HG03280 (cell line): ENCODE results near the gene ADCY7.
"Not testable (repeated sequence)": the region's sequence is repeated elsewhere in the genome, so short reads cannot be mapped to it uniquely, and the experiment has no call there.

Experiments used
- ATAC-seq: cut with Tn5 transposase; IDR thresholded peaks from one replicate; pipeline ENCODE4 v1.9.1; 2021; ENCODE audit warnings: mild to moderate bottlenecking, moderate library complexity; ENCODE audit not compliant: unreplicated experiment

Gene ADCY7

GRCh38 chr16:50332599-50332998 is 66.2 kb downstream of the ADCY7 start:
- ATAC-seq: no peak

- ATAC-seq: no peak
Measured at GRCh38 chr16:50334106-50334975, 68.0 kb downstream of the ADCY7 start.

GRCh38 chr16:50335196-50335958 is 69.0 kb downstream of the ADCY7 start:
- peak; percentile 74 for ATAC-seq

- ATAC-seq: no peak
Measured at GRCh38 chr16:50336884-50337283, 70.5 kb downstream of the ADCY7 start.

- no peak for ATAC-seq
Measured at GRCh38 chr16:50338371-50339231, 72.2 kb downstream of the ADCY7 start.

- ATAC-seq: no peak
Measured at GRCh38 chr16:50340578-50340977, 74.2 kb downstream of the ADCY7 start.

GRCh38 chr16:50343566-50343965 is 77.2 kb downstream of the ADCY7 start:
- not testable (repeated sequence) for ATAC-seq

- not testable (repeated sequence) for ATAC-seq
Measured at GRCh38 chr16:50345210-50345609, 78.9 kb downstream of the ADCY7 start.

GRCh38 chr16:50351116-50351515 is 84.8 kb downstream of the ADCY7 start:
- ATAC-seq: no peak

GRCh38 chr16:50351952-50352351 is 85.6 kb downstream of the ADCY7 start:
- ATAC-seq: no peak

GRCh38 chr16:50354082-50354481 is 87.7 kb downstream of the ADCY7 start:
- ATAC-seq: no peak

- ATAC-seq: no peak
Measured at GRCh38 chr16:50354629-50355456, 88.5 kb downstream of the ADCY7 start.

GRCh38 chr16:50359626-50360025 is 93.3 kb downstream of the ADCY7 start:
- no peak for ATAC-seq

GRCh38 chr16:50360033-50360778 is 93.9 kb downstream of the ADCY7 start:
- ATAC-seq: no peak

GRCh38 chr16:50360779-50361178 is 94.4 kb downstream of the ADCY7 start:
- no peak for ATAC-seq

GRCh38 chr16:50363656-50364055 is 97.3 kb downstream of the ADCY7 start:
- no peak for ATAC-seq

- ATAC-seq: no peak
Measured at GRCh38 chr16:50365791-50366575, 99.6 kb downstream of the ADCY7 start.
